ENCODE measurements around the gene AGTRAP. TPM values are rescaled to one million over a fixed set of nuclear protein-coding genes. Genes with fewer than 3 reads are reported as not detected.

Gene AGTRAP
- 21.9 TPM for polyA plus RNA-seq (2012; ENCODE audit: insufficient read depth, insufficient read length)

GRCh38 chr1:11735854-11736745 is at the start of gene AGTRAP:
Gene AGTRAP (plus strand): TSS chr1:11736136. CDS start chr1:11736209, 73 bp downstream.
- peak within 1 kb of the TSS; percentile 95 for H3K4me3 ChIP-seq (ENCODE audit: low read length)
- peak; percentile 81 for DNase-seq (ENCODE audit: low read depth, low spot score)

- no peak for DNase-seq (ENCODE audit: low read depth, low spot score)
- no peak overlapping the region for H3K4me3 ChIP-seq (ENCODE audit: low read length)
Observed at GRCh38 chr1:11688506-11688905, 47.4 kb upstream of the AGTRAP start.

GRCh38 chr1:11690397-11691301 is 45.3 kb upstream of the AGTRAP start:
- no peak for DNase-seq (ENCODE audit: low read depth, low spot score)
- H3K4me3 ChIP-seq (ENCODE audit: low read length), result peak overlapping the region; percentile 62

- H3K4me3 ChIP-seq (ENCODE audit: low read length), result peak within 1 kb of the TSS; percentile 62
- DNase-seq (ENCODE audit: low read depth, low spot score), result no peak
Observed at GRCh38 chr1:11691302-11691914, 44.5 kb upstream of the AGTRAP start, which contains the start of gene DRAXIN. Gene DRAXIN (plus strand): TSS chr1:11691710. CDS start chr1:11706259, 14,549 bp downstream.

- H3K4me3 ChIP-seq (ENCODE audit: low read length), result peak overlapping the region; percentile 62; the same call in 1 of the 2 replicates
- DNase-seq (ENCODE audit: low read depth, low spot score), result no peak
Observed at GRCh38 chr1:11691928-11692711, 43.8 kb upstream of the AGTRAP start.

- peak; percentile 32 for DNase-seq (ENCODE audit: low read depth, low spot score)
- H3K4me3 ChIP-seq (ENCODE audit: low read length), result no peak overlapping the region
Observed at GRCh38 chr1:11693024-11693590, 42.8 kb upstream of the AGTRAP start.

- no peak overlapping the region for H3K4me3 ChIP-seq (ENCODE audit: low read length)
- no peak for DNase-seq (ENCODE audit: low read depth, low spot score)
Observed at GRCh38 chr1:11693917-11694316, 42.0 kb upstream of the AGTRAP start.

GRCh38 chr1:11695861-11696260 is 40.1 kb upstream of the AGTRAP start:
- H3K4me3 ChIP-seq (ENCODE audit: low read length), result no peak overlapping the region
- DNase-seq (ENCODE audit: low read depth, low spot score), result no peak

GRCh38 chr1:11697188-11697892 is 38.6 kb upstream of the AGTRAP start:
- H3K4me3 ChIP-seq (ENCODE audit: low read length), result no peak overlapping the region
- no peak for DNase-seq (ENCODE audit: low read depth, low spot score)

GRCh38 chr1:11697893-11698210 is 38.1 kb upstream of the AGTRAP start:
- H3K4me3 ChIP-seq (ENCODE audit: low read length), result no peak overlapping the region
- no peak for DNase-seq (ENCODE audit: low read depth, low spot score)

GRCh38 chr1:11700601-11701467 is 35.1 kb upstream of the AGTRAP start:
- DNase-seq (ENCODE audit: low read depth, low spot score), result no peak
- no peak overlapping the region for H3K4me3 ChIP-seq (ENCODE audit: low read length)

GRCh38 chr1:11701551-11701961 is 34.4 kb upstream of the AGTRAP start:
- DNase-seq (ENCODE audit: low read depth, low spot score), result no peak
- no peak overlapping the region for H3K4me3 ChIP-seq (ENCODE audit: low read length)

- no peak overlapping the region for H3K4me3 ChIP-seq (ENCODE audit: low read length)
- DNase-seq (ENCODE audit: low read depth, low spot score), result no peak
Observed at GRCh38 chr1:11701981-11702803, 33.7 kb upstream of the AGTRAP start.

GRCh38 chr1:11703357-11704193 is 32.4 kb upstream of the AGTRAP start:
- no peak overlapping the region for H3K4me3 ChIP-seq (ENCODE audit: low read length)
- DNase-seq (ENCODE audit: low read depth, low spot score), result no peak

- DNase-seq (ENCODE audit: low read depth, low spot score), result no peak
- no peak overlapping the region for H3K4me3 ChIP-seq (ENCODE audit: low read length)
Observed at GRCh38 chr1:11704194-11704529, 31.8 kb upstream of the AGTRAP start.
